IgD-negative memory B cell (primary cell): ENCODE measurements around the gene INO80D. TPM values are rescaled to one million over a fixed set of nuclear protein-coding genes. Genes with fewer than 3 reads are reported as not detected.
A peak's percentile ranks its signal among the peaks of the same experiment; 100 is the strongest.
"Not testable (repeated sequence)": the region's sequence is repeated elsewhere in the genome, so short reads cannot be mapped to it uniquely, and the experiment has no call there.

Experiments
- H3K27ac Mint-ChIP-seq, 3 donors: one replicate each; pipeline ENCODE4 v1.8.0; 2020 to 2022; ENCODE audit warnings: mild to moderate bottlenecking in 3 of 3, mixed read lengths in 3 of 3, moderate library complexity in 1 of 3
- H3K27me3 Mint-ChIP-seq: one replicate; pipeline ENCODE4 v1.8.0; 2021; ENCODE audit warnings: mixed read lengths
- H3K36me3 Mint-ChIP-seq: one replicate; pipeline ENCODE4 v1.8.0; 2020; ENCODE audit warnings: mild to moderate bottlenecking, mixed read lengths
- H3K4me1 Mint-ChIP-seq, 3 donors: one replicate each; pipeline ENCODE4 v1.8.0; 2020 to 2022; ENCODE audit warnings: mixed read lengths in 3 of 3, mild to moderate bottlenecking in 1 of 3
- H3K4me3 Mint-ChIP-seq, 4 donors: one replicate each; pipeline ENCODE4 v1.8.0; 2020 to 2022; ENCODE audit warnings: mild to moderate bottlenecking in 4 of 4, mixed read lengths in 4 of 4, moderate library complexity in 3 of 4
- H3K9me3 Mint-ChIP-seq, 3 donors: one replicate each; pipeline ENCODE4 v1.8.0; 2020 to 2021; ENCODE audit warnings: mixed read lengths in 3 of 3, mild to moderate bottlenecking in 1 of 3
- polyA plus RNA-seq: library from polyadenylated mRNA; unstranded; fragments of 300-500 nt; fragmentation: Illumina TruSeq; gene quantifications from one replicate; pipeline ENCODE4 v1.2.3, GENCODE V29; 2021

Gene INO80D, protein sequence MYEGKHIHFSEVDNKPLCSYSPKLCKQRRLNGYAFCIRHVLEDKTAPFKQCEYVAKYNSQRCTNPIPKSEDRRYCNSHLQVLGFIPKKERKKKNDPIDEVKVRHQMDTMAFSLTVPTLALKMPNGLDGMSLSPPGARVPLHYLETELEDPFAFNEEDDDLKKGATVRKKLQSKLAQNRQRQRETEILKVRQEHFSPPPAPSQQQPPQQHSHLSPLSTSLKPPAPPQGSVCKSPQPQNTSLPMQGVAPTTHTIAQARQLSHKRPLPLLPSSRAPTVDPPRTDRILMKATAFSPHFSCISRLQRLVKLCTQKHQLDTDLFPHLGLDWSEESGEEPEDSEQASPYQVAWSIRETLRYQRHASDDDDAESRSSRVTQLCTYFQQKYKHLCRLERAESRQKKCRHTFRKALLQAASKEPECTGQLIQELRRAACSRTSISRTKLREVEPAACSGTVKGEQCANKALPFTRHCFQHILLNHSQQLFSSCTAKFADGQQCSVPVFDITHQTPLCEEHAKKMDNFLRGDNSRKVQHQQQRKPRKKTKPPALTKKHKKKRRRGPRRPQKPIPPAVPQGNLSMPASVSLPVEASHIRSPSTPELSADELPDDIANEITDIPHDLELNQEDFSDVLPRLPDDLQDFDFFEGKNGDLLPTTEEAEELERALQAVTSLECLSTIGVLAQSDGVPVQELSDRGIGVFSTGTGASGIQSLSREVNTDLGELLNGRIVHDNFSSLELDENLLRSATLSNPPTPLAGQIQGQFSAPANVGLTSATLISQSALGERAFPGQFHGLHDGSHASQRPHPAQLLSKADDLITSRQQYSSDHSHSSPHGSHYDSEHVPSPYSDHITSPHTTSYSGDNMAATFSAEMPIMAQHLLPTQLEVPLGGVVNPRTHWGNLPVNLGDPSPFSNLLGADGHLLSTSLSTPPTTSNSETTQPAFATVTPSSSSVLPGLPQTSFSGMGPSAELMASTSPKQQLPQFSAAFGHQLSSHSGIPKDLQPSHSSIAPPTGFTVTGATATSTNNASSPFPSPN
- polyA plus RNA-seq, result 12.0 TPM

- peak within 1 kb of the TSS; percentile 99 to 100 (median 100) for H3K27ac Mint-ChIP-seq
- peaks cover 1% of the 10 kb centered on the region for H3K36me3 Mint-ChIP-seq
- peaks cover 28 to 38% (median 34%) of the 10 kb centered on the region in 3 donors for H3K4me1 Mint-ChIP-seq
- H3K9me3 Mint-ChIP-seq, result no peaks in the 10 kb centered on the region
- H3K27me3 Mint-ChIP-seq, result no peaks in the 10 kb centered on the region
- peak within 1 kb of the TSS; percentile 98 to 100 (median 100) for H3K4me3 Mint-ChIP-seq
Observed at GRCh38 chr2:206085742-206086445, at the start of gene INO80D. Gene INO80D (minus strand): TSS chr2:206086174. CDS start chr2:206063016, 23,158 bp downstream.

DNA sequence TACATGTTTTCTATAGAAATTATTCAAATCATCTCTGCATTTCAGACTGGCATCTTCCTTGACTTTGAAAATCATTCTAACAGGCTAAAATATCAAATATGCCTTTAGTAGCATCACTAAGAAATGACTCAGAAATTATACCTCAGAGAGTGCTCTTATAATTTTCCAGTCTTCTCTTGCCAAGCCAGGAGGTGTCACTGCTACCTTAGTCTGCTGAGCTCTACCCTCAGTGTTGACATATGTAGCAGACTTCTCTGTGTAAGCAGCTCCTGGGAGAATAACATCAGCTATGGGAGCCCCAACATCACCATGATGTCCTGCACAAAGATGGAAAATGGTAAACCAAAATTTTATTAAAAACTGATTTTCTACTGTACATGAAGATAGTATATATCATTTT, 41.7 kb upstream of the INO80D start:
- Mint-ChIP-seq H3K27ac (no peak overlapping the region), H3K4me3 (no peak overlapping the region), H3K9me3 (no peaks in the 10 kb centered on the region), H3K27me3 (no peaks in the 10 kb centered on the region), H3K36me3 (peaks cover 6% of the 10 kb centered on the region), H3K4me1 (no peaks in the 10 kb centered on the region)

DNA sequence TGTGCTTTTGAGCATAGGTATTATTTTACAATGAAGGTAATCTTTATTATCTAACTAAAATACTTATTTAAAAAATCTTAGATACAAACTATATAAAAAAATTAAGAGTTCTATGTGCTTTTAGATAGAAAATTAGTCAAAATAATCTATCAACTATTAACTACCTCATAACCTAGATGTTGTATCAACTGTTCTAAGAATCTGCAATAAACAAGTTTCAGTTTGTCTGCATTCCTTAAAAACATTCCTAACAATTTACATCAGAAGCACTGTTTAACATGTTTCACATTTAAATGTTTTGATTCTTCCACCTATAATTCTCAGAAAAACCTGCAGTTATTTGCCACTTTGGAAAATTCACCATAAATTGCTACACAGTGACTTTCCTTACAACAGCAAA, 39.9 kb upstream of the INO80D start:
- no peak overlapping the region for H3K27ac Mint-ChIP-seq
- no peak overlapping the region for H3K4me3 Mint-ChIP-seq
- H3K27me3 Mint-ChIP-seq, result no peaks in the 10 kb centered on the region
- no peaks in the 10 kb centered on the region for H3K4me1 Mint-ChIP-seq
- peaks cover 16% of the 10 kb centered on the region for H3K36me3 Mint-ChIP-seq
- H3K9me3 Mint-ChIP-seq, result peaks cover 1 to 4% (median 3%) of the 10 kb centered on the region in 3 donors

- H3K36me3 Mint-ChIP-seq, result peaks cover 21% of the 10 kb centered on the region
- H3K9me3 Mint-ChIP-seq, result peaks cover 4 to 12% (median 5%) of the 10 kb centered on the region in 3 donors
- H3K27me3 Mint-ChIP-seq, H3K4me1 Mint-ChIP-seq, H3K27ac Mint-ChIP-seq: not testable (repeated sequence)
- peak overlapping the region in 1 of 4 donors; percentile 68 for H3K4me3 Mint-ChIP-seq
Observed at GRCh38 chr2:206122569-206122968, 36.6 kb upstream of the INO80D start.

GRCh38 chr2:206116278-206116677, 30.3 kb upstream of the INO80D start:
- Mint-ChIP-seq H3K27ac (no peak overlapping the region), H3K9me3 (peaks cover 4 to 12% (median 7%) of the 10 kb centered on the region in 3 donors)

GRCh38 chr2:206115026-206115578, 29.1 kb upstream of the INO80D start:
- Mint-ChIP-seq H3K9me3 (peaks cover 0 to 3% (median 2%) of the 10 kb centered on the region in 3 donors), H3K27me3 (no peaks in the 10 kb centered on the region), H3K4me3 (no peak overlapping the region), H3K27ac (no peak overlapping the region), H3K36me3 (peaks cover 14% of the 10 kb centered on the region), H3K4me1 (no peaks in the 10 kb centered on the region)

More at GRCh38 chr2:206116278-206116677, 30.3 kb upstream of the INO80D start:
- Mint-ChIP-seq H3K4me3 (no peak overlapping the region), H3K36me3 (peaks cover 21% of the 10 kb centered on the region), H3K4me1 (no peaks in the 10 kb centered on the region), H3K27me3 (no peaks in the 10 kb centered on the region)

DNA sequence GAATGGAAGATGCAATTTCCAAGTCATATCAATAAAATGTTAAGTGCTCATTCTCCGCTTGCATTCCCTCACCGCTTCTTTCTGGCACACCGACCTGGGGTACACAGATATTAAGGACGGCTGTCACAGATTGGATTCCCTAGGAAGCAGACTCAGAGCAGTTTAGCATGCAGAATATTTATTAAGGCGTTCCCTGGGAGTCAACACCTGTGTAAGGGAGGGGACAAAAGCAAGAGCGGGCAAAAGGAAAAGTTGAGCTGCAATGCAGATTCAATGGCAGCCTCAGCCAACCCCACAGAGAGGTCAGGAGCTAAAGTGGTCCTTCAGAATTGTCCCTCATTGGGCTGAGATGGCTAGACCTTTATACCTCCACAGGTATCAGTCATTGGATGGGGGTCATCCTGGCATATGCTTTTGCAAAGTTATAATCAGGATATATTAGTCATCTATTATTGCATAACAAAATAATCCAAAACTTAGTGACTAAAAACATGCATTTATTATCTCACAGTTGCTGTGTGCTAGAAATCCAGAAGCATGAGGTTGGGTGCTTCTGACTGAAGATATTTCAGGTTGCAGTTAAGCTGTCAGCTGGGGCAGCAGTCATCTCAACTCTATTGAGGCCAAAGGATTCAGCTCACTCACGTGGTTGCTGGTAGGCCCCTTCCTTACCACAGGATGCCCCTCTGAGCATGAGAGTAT, 27.0 kb upstream of the INO80D start:
- H3K27me3 Mint-ChIP-seq, result no peaks in the 10 kb centered on the region
- no peak overlapping the region for H3K27ac Mint-ChIP-seq
- peaks cover 0 to 1% (median 0%) of the 10 kb centered on the region in 3 donors for H3K9me3 Mint-ChIP-seq
- H3K36me3 Mint-ChIP-seq, result peaks cover 11% of the 10 kb centered on the region
- H3K4me3 Mint-ChIP-seq, result no peak overlapping the region
- no peaks in the 10 kb centered on the region for H3K4me1 Mint-ChIP-seq

DNA sequence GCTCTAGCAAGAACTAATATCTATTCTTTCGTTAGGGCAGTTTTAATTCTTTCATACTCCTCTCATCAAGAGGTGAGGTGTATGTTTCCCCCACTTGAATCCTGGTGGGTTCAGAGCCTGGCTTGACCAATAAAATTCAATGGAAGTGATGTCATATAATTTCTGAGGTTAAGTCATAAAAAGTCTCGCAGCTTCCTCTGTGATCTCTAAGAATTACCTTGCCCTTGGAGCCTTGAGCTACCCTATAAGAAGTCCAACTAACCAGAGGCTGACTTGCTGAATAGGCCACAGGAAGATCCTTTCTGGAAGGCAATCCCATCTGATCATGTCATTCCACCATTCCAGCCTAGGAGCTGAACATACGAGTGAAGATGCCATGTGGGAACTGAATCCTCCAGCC, 26.1 kb upstream of the INO80D start:
- Mint-ChIP-seq H3K27ac (no peak overlapping the region), H3K36me3 (peaks cover 11% of the 10 kb centered on the region), H3K4me1 (no peaks in the 10 kb centered on the region), H3K9me3 (peaks cover 0 to 1% (median 0%) of the 10 kb centered on the region in 3 donors), H3K27me3 (no peaks in the 10 kb centered on the region), H3K4me3 (no peak overlapping the region)

DNA sequence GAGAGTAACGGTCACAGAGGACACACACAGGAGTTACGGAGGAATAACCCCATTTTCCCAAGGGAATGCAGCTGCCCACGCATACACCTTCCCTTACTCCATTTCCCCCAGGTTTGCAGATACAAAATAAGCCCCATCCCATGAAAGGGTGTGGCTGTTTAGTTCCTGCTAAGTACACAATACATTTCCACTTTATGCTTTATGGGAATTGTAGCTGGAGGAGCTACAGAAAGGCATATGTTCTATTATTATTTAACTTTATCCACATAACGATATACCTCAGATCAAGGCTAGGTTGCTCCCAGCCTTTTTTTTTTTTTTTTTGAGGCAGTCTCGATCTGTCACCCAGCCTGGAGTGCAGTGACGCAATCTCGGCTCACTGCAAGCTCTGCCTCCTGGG, 22.7 kb upstream of the INO80D start:
- H3K36me3 Mint-ChIP-seq, result peaks cover 8% of the 10 kb centered on the region
- peaks cover 0 to 2% (median 0%) of the 10 kb centered on the region in 3 donors for H3K4me1 Mint-ChIP-seq
- no peak overlapping the region for H3K4me3 Mint-ChIP-seq
- no peaks in the 10 kb centered on the region for H3K9me3 Mint-ChIP-seq
- no peak overlapping the region for H3K27ac Mint-ChIP-seq
- no peaks in the 10 kb centered on the region for H3K27me3 Mint-ChIP-seq

DNA sequence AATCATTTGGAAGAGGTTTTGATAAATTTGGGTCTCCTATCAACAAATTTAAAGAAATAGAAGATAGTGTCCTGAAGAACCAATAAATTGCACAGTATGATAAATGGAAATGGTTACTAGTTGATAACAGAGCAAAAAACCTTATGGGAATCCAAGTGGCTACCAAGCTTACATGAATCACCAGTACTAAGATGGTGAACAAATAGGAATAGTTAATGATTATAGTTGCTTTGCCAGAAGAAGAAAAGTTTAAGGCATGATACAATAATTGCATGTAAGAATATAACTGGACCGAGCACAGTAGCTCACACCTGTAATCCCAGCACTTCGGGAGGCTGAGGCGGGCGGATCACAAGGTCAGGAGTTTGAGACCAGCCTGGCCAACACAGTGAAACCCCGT, 19.6 kb upstream of the INO80D start:
- H3K36me3 Mint-ChIP-seq, result peaks cover 3% of the 10 kb centered on the region
- H3K9me3 Mint-ChIP-seq, result no peaks in the 10 kb centered on the region
- H3K4me1 Mint-ChIP-seq, result peaks cover 0 to 2% (median 0%) of the 10 kb centered on the region in 3 donors
- H3K4me3 Mint-ChIP-seq, result no peak overlapping the region
- no peaks in the 10 kb centered on the region for H3K27me3 Mint-ChIP-seq
- no peak overlapping the region for H3K27ac Mint-ChIP-seq

DNA sequence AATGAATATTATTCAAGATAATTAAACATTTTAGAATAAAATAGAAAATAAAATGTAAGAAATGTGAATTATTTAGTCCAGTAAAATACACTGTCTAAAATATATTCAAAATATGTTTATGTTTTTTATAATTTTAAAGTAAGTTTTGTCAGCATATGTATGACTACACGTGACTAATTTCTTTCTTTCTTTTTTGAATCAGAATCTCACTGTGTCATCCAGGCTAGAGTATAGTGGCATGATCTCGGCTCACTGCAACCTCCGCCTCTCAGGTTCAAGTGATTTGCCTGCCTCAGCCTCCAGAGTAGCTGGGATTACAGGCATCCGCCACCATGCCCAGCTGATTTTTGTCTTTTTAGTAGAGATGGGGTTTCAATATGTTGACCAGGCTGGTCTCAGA, 19.1 kb upstream of the INO80D start:
- Mint-ChIP-seq H3K27ac (no peak overlapping the region), H3K4me1 (peaks cover 0 to 2% (median 0%) of the 10 kb centered on the region in 3 donors), H3K9me3 (no peaks in the 10 kb centered on the region), H3K27me3 (no peaks in the 10 kb centered on the region), H3K4me3 (no peak overlapping the region), H3K36me3 (peaks cover 3% of the 10 kb centered on the region)

DNA sequence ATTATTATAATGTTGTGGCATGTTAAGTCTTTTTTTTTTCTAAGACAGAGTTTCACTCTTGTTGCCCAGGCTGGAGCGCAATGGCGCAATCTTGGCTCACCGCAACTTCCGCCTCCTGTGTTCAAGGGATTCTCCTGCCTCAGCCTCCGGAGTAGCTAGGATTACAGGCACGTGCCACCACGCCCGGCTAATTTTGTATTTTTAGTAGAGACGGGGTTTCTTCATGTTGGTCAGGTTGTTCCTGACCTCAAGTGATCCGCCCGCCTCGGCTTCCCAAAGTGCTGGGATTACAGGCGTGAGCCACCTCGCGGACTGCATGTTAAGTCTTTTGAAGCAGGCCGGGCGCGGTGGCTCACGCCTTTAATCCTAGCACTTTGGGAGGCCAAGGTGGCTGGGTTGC, 12.9 kb upstream of the INO80D start:
- not testable (repeated sequence) for H3K36me3 Mint-ChIP-seq, H3K4me3 Mint-ChIP-seq, H3K4me1 Mint-ChIP-seq, H3K27me3 Mint-ChIP-seq, H3K27ac Mint-ChIP-seq, H3K9me3 Mint-ChIP-seq

GRCh38 chr2:206098471-206098870, 12.5 kb upstream of the INO80D start:
- peaks cover 0 to 3% (median 0%) of the 10 kb centered on the region in 3 donors for H3K4me1 Mint-ChIP-seq
- no peaks in the 10 kb centered on the region for H3K36me3 Mint-ChIP-seq
- no peak overlapping the region for H3K4me3 Mint-ChIP-seq
- H3K27me3 Mint-ChIP-seq, result no peaks in the 10 kb centered on the region
- H3K9me3 Mint-ChIP-seq, result no peaks in the 10 kb centered on the region
- H3K27ac Mint-ChIP-seq, result no peak overlapping the region

DNA sequence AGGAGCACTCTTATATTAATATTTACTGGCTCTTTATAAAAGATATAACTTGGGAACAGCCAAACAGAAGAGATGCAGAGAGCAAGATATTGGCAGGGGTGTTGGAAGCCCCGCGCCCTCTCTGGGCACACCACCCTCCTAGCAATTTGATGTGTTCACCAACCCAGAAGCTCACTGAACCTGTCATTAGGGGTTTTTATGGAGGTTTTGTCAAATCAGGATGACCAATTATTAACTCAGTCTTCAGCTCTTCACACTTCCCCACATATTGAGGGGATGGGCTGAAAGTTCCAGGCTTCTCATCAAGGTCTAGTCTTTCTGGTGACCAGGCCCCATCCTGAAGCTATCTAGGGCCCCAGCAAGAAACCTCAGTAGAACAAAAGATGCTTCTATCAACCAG, 10.9 kb upstream of the INO80D start:
- H3K4me1 Mint-ChIP-seq, result peaks cover 0 to 3% (median 0%) of the 10 kb centered on the region in 3 donors
- H3K27ac Mint-ChIP-seq, result no peak overlapping the region
- H3K36me3 Mint-ChIP-seq, result peaks cover 5% of the 10 kb centered on the region
- no peaks in the 10 kb centered on the region for H3K27me3 Mint-ChIP-seq
- H3K4me3 Mint-ChIP-seq, result no peak overlapping the region
- no peaks in the 10 kb centered on the region for H3K9me3 Mint-ChIP-seq
